Measurements from ENCODE around the gene FAM171A1.

FAM171A1 gene

GRCh38 chr10:15242261-15242840, 128.7 kb downstream of the FAM171A1 start:
- TF ChIP-seq GATA3 (IDR thresholded peaks at IDR 0.05; ENCODE audit: low read depth, low read length) (no peak), GATA2 (IDR thresholded peaks at IDR 0.05; ENCODE audit: low read depth, low read length) (no peak)

DNA sequence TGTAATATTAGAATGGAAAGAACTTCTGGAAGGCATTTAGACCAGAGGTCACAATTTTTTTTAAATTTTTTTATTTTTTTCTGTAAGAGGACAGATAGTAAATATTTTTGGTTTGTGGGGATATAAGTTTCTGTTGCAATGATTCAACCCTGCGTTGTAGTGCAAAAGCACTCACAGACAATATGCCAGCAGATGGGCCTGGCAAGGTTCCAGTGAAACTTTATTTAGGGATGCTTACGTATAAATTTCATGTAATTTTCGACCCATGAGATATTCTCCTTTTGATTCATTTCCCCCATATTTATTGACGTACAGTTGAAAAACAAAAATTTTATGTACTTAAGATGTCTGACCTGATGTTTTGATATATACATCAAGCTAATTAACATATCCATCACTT, 129.8 kb downstream of the FAM171A1 start:
- no peak for TF ChIP-seq GATA2 (IDR thresholded peaks at IDR 0.05; ENCODE audit: low read depth, low read length)
- TF ChIP-seq GATA3 (IDR thresholded peaks at IDR 0.05; ENCODE audit: low read depth, low read length), result no peak

DNA sequence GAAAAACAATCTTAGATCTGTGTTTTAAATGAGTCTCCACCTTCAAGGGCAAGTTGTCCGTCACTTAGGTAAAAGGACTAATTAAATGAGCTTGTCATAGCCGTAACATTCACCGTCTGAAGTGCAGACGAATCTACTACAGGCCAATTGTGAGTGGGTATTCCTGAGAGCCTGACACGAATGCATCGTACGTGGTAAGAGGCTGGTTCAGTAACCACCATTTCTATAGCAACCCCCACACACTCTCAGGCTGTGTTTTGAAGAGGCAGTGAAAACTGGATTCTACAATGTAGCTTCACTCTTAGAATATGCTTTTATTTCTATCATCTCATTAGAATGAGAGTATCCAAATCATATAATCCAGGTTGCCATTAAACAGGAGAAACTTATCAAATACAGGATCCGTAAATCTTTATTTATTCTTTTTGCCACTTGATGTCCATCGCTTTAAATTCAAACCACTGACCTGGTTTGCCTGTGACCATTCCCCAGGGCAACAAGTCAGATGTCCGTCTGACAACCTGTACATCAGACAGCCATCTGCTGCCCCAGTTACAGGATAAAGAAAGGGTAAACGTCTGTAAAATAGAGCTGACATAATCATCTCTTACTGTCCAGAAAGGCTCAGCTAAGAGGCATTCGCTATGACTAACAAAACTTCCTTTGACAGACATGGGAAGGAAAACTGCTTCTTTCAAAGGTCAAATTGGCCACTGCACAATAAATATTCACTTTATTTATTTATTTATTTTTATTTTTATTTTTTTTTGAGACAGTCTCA, 132.3 kb downstream of the FAM171A1 start:
- TF ChIP-seq GATA3 (IDR thresholded peaks at IDR 0.05; ENCODE audit: low read depth, low read length), result no peak

- no peak for TF ChIP-seq GATA3 (IDR thresholded peaks at IDR 0.05; ENCODE audit: low read depth, low read length)
- TF ChIP-seq GATA2 (IDR thresholded peaks at IDR 0.05; ENCODE audit: low read depth, low read length), result no peak
Measured at GRCh38 chr10:15237351-15237750, 133.7 kb downstream of the FAM171A1 start.

GRCh38 chr10:15236340-15236739, 134.7 kb downstream of the FAM171A1 start:
- no peak for TF ChIP-seq GATA3 (IDR thresholded peaks at IDR 0.05; ENCODE audit: low read depth, low read length)
- TF ChIP-seq GATA2 (IDR thresholded peaks at IDR 0.05; ENCODE audit: low read depth, low read length), result no peak

DNA sequence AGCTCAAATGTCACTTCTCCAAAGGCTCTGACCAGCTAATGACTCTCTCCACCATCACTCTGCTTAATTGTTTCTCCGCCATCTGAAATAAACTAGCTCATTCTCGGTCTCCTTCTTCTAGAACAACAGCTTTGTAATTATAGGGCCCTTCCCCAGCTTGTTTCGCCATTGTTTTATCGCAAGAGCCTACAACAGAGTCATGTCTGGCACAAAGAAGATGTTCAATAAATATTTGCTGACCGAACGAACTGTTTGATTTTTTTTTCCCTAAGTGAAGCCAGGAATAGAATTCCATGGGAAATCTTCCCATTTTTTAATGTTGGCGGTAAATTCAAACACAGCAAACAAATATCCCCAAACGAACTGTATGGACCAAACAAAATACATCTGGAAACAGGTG, 138.8 kb downstream of the FAM171A1 start:
- TF ChIP-seq GATA2 (IDR thresholded peaks at IDR 0.05; ENCODE audit: low read depth, low read length) (no peak), GATA3 (IDR thresholded peaks at IDR 0.05; ENCODE audit: low read depth, low read length) (no peak)

DNA sequence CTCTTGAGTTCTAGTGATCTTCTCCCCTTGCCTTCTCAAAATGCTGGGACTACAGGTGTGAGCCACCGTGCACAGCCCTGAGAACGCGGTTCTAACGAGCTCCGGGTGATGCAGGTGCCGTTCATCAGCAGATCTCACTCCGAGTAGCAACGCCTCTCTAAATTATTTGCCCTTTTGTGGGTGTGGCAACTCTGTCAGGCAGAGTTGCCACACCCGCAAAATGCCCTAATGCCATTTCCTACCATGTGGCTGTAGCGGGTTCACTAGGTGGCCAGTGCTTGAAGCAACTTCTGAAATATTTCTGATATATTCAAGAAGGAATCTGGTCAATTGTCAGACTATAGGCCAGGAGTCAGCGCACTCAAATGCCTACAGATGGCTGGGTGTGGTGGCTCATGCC, 139.7 kb downstream of the FAM171A1 start:
- no peak for TF ChIP-seq GATA2 (IDR thresholded peaks at IDR 0.05; ENCODE audit: low read depth, low read length)

DNA sequence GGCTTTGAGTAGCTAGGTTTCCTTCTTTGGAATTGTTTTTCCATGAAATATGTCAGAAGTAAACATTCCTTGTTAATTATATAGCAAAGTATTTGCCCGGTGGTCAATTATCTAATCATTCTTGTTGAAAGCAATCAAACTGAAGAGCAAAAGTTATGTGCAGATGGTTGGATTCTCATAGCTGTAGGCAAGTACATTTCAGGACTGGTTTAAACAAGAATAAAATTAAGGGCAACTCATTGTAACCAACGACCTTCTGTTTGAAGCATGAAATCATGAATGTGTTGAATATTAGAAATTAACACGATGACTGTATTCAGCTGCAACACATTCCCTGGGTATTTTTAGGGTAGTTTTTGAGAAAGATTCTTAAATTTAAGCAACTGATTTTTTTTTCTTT, 140.8 kb downstream of the FAM171A1 start:
- TF ChIP-seq GATA3 (IDR thresholded peaks at IDR 0.05; ENCODE audit: low read depth, low read length) (no peak), GATA2 (IDR thresholded peaks at IDR 0.05; ENCODE audit: low read depth, low read length) (no peak)

GRCh38 chr10:15229268-15229667, 141.8 kb downstream of the FAM171A1 start:
- no peak for TF ChIP-seq GATA2 (IDR thresholded peaks at IDR 0.05; ENCODE audit: low read depth, low read length)
- TF ChIP-seq GATA3 (IDR thresholded peaks at IDR 0.05; ENCODE audit: low read depth, low read length), result no peak

GRCh38 chr10:15228426-15228825, 142.7 kb downstream of the FAM171A1 start:
- TF ChIP-seq GATA3 (IDR thresholded peaks at IDR 0.05; ENCODE audit: low read depth, low read length) (no peak), GATA2 (IDR thresholded peaks at IDR 0.05; ENCODE audit: low read depth, low read length) (no peak)

DNA sequence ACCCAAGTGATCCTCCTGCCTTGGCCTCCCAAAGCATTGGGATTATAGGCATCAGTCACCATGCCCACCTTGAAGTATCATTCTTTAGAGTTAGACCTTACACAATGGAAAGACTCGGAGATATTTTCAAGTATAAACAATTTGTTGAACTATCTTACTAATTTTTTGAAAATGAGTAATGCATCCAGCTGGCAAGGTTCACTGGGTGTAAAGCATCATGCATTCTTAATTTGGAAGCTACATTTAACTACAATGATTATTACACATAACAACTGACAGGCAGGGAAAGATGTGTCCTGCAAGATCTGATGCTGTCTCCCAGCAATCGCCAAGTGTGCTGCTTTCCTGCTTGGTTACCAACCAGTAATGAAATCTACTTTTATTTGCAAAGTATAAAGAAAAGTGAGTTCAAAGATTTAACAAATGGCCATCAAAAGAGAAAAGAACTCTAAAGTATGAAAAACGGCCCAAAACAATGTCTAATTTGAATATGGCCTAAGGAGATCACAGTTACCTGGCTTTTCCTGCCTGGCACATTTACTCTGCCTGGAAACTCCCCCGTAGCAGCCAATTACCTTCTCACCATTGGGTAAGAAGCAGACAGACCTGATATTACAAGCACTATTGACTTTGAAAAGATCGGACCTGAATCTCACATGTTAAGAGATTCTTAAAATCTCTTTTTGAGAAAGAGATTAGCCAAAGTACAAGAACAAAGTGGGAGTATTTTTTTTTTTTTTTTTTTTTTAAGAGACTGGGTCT, 143.3 kb downstream of the FAM171A1 start:
- TF ChIP-seq GATA3 (IDR thresholded peaks at IDR 0.05; ENCODE audit: low read depth, low read length), result no peak
- no peak for TF ChIP-seq GATA2 (IDR thresholded peaks at IDR 0.05; ENCODE audit: low read depth, low read length)

DNA sequence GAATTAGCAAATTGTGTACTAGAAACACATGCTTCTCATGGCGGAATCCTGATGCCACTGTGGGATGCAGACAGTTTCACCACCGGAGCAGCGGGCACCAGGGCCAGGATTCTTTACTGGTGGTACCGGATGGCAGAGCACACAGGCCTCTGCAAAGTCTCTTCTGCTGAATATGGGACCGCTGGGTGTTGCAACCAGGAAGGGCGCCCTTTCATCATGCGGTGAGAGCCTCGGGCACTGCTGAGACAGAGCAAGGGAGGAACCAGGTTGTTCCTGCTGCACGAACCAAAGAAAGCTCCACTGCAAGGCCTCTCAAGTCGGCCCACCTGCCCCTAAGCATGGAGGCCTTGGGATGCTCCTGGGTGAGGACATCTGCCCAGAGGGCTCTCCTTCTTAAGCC, 145.6 kb downstream of the FAM171A1 start:
- TF ChIP-seq GATA2 (IDR thresholded peaks at IDR 0.05; ENCODE audit: low read depth, low read length), result no peak
- TF ChIP-seq GATA3 (IDR thresholded peaks at IDR 0.05; ENCODE audit: low read depth, low read length), result no peak

- TF ChIP-seq GATA3 (IDR thresholded peaks at IDR 0.05; ENCODE audit: low read depth, low read length) (no peak), GATA2 (IDR thresholded peaks at IDR 0.05; ENCODE audit: low read depth, low read length) (no peak)
Measured at GRCh38 chr10:15224948-15225347, 146.1 kb downstream of the FAM171A1 start.

DNA sequence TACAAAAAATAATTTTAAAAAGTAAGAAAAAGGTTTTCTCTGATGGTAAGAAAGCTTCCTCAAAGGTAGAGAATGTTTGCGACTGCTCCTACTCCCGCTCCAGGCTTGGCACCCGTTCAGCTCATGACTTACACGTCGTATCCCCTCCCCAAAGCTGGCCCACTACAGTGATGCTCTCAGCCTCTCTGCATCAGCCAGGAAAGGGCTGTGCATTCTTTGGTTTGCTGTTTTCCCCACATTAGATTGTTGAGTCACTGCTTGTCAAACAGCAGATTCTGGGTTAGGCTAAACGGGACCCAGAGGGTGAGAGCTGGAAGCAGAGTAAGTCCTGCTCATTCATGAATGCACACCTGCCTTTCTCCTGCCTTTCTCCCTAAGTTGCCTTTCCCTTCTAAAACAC, 147.9 kb downstream of the FAM171A1 start:
- TF ChIP-seq GATA3 (IDR thresholded peaks at IDR 0.05; ENCODE audit: low read depth, low read length) (no peak), GATA2 (IDR thresholded peaks at IDR 0.05; ENCODE audit: low read depth, low read length) (no peak)

DNA sequence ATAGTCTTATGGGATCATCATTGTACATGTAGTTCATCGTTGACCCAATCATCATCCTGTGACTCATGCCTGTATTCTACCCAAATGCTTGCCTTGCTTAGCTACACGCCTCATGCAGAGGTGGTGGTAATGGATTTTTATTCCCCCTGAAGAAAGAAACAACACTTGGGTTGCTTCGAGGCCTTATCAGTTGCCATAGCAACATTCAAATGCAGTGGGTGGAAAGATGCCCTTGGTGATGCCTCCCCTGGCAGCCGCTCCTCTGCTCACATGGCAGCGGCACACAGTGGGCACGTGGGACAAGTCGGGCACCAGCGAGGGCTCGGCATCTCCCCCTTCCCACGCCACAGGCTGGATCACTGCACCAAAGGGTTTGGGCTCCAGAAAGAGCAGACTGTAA, 148.6 kb downstream of the FAM171A1 start:
- TF ChIP-seq GATA3 (IDR thresholded peaks at IDR 0.05; ENCODE audit: low read depth, low read length) (no peak), GATA2 (IDR thresholded peaks at IDR 0.05; ENCODE audit: low read depth, low read length) (no peak)
